ENCODE results near the gene BAZ2B.
"Not testable (repeated sequence)": the region's sequence is repeated elsewhere in the genome, so short reads cannot be mapped to it uniquely, and the experiment has no call there.

Gene BAZ2B

GRCh38 chr2:159573294-159573693, 43.1 kb downstream of the BAZ2B start:
- DNase-seq: no peak

GRCh38 chr2:159572459-159572858, 43.9 kb downstream of the BAZ2B start:
- no peak for DNase-seq

- DNase-seq: no peak
Observed at GRCh38 chr2:159571540-159572260, 44.6 kb downstream of the BAZ2B start.

GRCh38 chr2:159564081-159564480, 52.3 kb downstream of the BAZ2B start:
- DNase-seq: no peak

GRCh38 chr2:159562248-159562647, 54.1 kb downstream of the BAZ2B start:
- DNase-seq: no peak

GRCh38 chr2:159561786-159562185, 54.6 kb downstream of the BAZ2B start:
- DNase-seq: no peak

GRCh38 chr2:159561242-159561641, 55.1 kb downstream of the BAZ2B start:
- DNase-seq: no peak

GRCh38 chr2:159559034-159559433, 57.3 kb downstream of the BAZ2B start:
- DNase-seq: no peak

GRCh38 chr2:159558479-159558878, 57.9 kb downstream of the BAZ2B start:
- no peak for DNase-seq

GRCh38 chr2:159557437-159558034, 58.8 kb downstream of the BAZ2B start:
- DNase-seq: no peak

GRCh38 chr2:159555651-159556392, 60.5 kb downstream of the BAZ2B start:
- no peak for DNase-seq

GRCh38 chr2:159553727-159554126, 62.6 kb downstream of the BAZ2B start:
- DNase-seq: no peak

- DNase-seq: no peak
Observed at GRCh38 chr2:159551806-159552205, 64.5 kb downstream of the BAZ2B start.

GRCh38 chr2:159550231-159550630, 66.1 kb downstream of the BAZ2B start:
- no peak for DNase-seq

- DNase-seq: no peak
Observed at GRCh38 chr2:159549234-159549633, 67.1 kb downstream of the BAZ2B start.

- DNase-seq: no peak
Observed at GRCh38 chr2:159546716-159547430, 69.5 kb downstream of the BAZ2B start.

GRCh38 chr2:159546039-159546438, 70.3 kb downstream of the BAZ2B start:
- DNase-seq: no peak

- DNase-seq: no peak
Observed at GRCh38 chr2:159545085-159545484, 71.3 kb downstream of the BAZ2B start.

- DNase-seq: no peak
Observed at GRCh38 chr2:159542101-159542500, 74.2 kb downstream of the BAZ2B start.

- no peak for DNase-seq
Observed at GRCh38 chr2:159539701-159540100, 76.6 kb downstream of the BAZ2B start.

- no peak for DNase-seq
Observed at GRCh38 chr2:159538801-159539200, 77.5 kb downstream of the BAZ2B start.

GRCh38 chr2:159535261-159535660, 81.1 kb downstream of the BAZ2B start:
- not testable (repeated sequence) for DNase-seq

GRCh38 chr2:159531475-159531874, 84.9 kb downstream of the BAZ2B start:
- no peak for DNase-seq
